ENCODE measurements around the gene INTS7. TPM values are rescaled to one million over a fixed set of nuclear protein-coding genes. Genes with fewer than 3 reads are reported as not detected.

Gene INTS7
- total and polyA plus RNA-seq, 2 of the 4 experiments (the other 2 are of a cell fraction): 8.3 to 24.9 TPM

Small RNAs within 50 kb of the gene (microRNA-seq; reads per million reads assigned to microRNA genes)
- gene MIR3122 (ENCODE audit: insufficient read depth in 1 of 2, insufficient read length in 1 of 2, unreplicated experiment in 1 of 2): 0 to 2.1 reads per million in 2 experiments
- not detected for gene RF00568 (ENCODE audit: insufficient read depth, insufficient read length)

Small RNAs within 50 kb of the gene (small RNA-seq; reads per million reads assigned to genes)
- gene MIR3122: 0 reads per million in 5 experiments
- 0 reads per million in 5 experiments for gene RF00568

Other genes with a start within 250 kb of the INTS7 start
- gene LPGAT1, start 204.8 kb downstream of the INTS7 start, total RNA-seq (2012; rRNA removed): 13.6 and 25.6 TPM in 2 replicates
- 6.7 and 7.2 TPM in 2 replicates for gene LPGAT1, start 204.8 kb downstream of the INTS7 start, polyA plus RNA-seq (2012; rRNA removed)
- 16.7 and 19.9 TPM in 2 replicates for gene DTL, start 191 bp upstream of the INTS7 start, total RNA-seq (2012; rRNA removed)
- gene DTL, start 191 bp upstream of the INTS7 start, polyA plus RNA-seq (2012; rRNA removed): 10.5 and 11.8 TPM in 2 replicates
- gene PPP2R5A, start 249.9 kb upstream of the INTS7 start, total RNA-seq (2012; rRNA removed): 8.4 and 15.3 TPM in 2 replicates
- 10.3 and 12.6 TPM in 2 replicates for gene PPP2R5A, start 249.9 kb upstream of the INTS7 start, polyA plus RNA-seq (2012; rRNA removed)

Measured in IMR-90 (cell line).